ENCODE data around the gene DDX1. TPM values are rescaled to one million over a fixed set of nuclear protein-coding genes. Genes with fewer than 3 reads are reported as not detected.

The DDX1 gene
- total and polyA plus RNA-seq, 2 donors (not counting 3 experiments of a cell fraction or from before 2014, with no cell fraction given) = 41.2 to 117 TPM

GRCh38 chr2:15628899-15629855 is 37.5 kb downstream of the DDX1 start:
- dilution Hi-C loops (cut with MboI; ENCODE audit: extremely low pct_ligation_motif_present, low sequenced_read_pairs) (no loop called here), intact Hi-C loops (cut with micrococcal nuclease) (no loop called here)
- no peak overlapping the region for H3K4me3 ChIP-seq (replicated peaks in 1 of 3; ENCODE audit: insufficient read depth in 1 of 3, low read depth in 1 of 3, low read length in 3 of 3)
- no peak for TF ChIP-seq CTCF (IDR thresholded peaks at IDR 0.05; ENCODE audit: extremely low read depth in 1 of 2, insufficient read depth in 1 of 2, low read depth in 1 of 2, low read length in 2 of 2)
- H4K20me1 ChIP-seq (replicated peaks; ENCODE audit: control insufficient read depth, extremely low read depth, insufficient read depth, low read length) = peaks cover 4% of the 10 kb centered on the region
- ChIA-PET POLR2A (no interaction called here), CTCF (no interaction called here)
- H2AFZ ChIP-seq (ENCODE audit: low read depth, low read length) = no peak overlapping the region
- no peak for DNase-seq (ENCODE audit: low read depth, low spot score)
- no peaks in the 10 kb centered on the region for H3K79me2 ChIP-seq (ENCODE audit: control insufficient read depth, insufficient read depth, low read length)
- no peak overlapping the region for H3K27ac ChIP-seq (ENCODE audit: insufficient read depth, low read depth, low read length)
- H3K4me2 ChIP-seq (ENCODE audit: insufficient read depth, low read length) = no peak overlapping the region
- H3K27me3 ChIP-seq (ENCODE audit: control insufficient read depth in 2 of 2, insufficient read depth in 2 of 2, low read length in 2 of 2) = no peaks in the 10 kb centered on the region
- FAIRE-seq = no peak
- BruUV-seq (replicated peaks) = no TSS peak
- H3K9me3 ChIP-seq (replicated peaks; ENCODE audit: control insufficient read depth, insufficient read depth, low read length) = no peaks in the 10 kb centered on the region
- peaks cover under 1% of the 10 kb centered on the region for H3K4me1 ChIP-seq (ENCODE audit: control insufficient read depth, extremely low read depth, insufficient read depth, low read length)
- peaks cover 20 to 31% of the 10 kb centered on the region in 2 experiments for H3K36me3 ChIP-seq (ENCODE audit: control insufficient read depth in 2 of 2, extremely low read depth in 1 of 2, insufficient read depth in 2 of 2, low read length in 2 of 2)
- H3K9me1 ChIP-seq (replicated peaks; ENCODE audit: control insufficient read depth, extremely low read depth, insufficient read depth, low read length) = no peaks in the 10 kb centered on the region
- no peak overlapping the region for H3K9ac ChIP-seq (replicated peaks; ENCODE audit: extremely low read depth, insufficient read depth, low read length)

All from endothelial cell of umbilical vein (primary cell).